GM21515 (cell line): ENCODE measurements around the gene PEX6.

Experiments used
- ATAC-seq: cut with Tn5 transposase; IDR thresholded peaks from one replicate; pipeline ENCODE4 v1.9.1; 2021; ENCODE audit not compliant: unreplicated experiment

PEX6 gene

DNA sequence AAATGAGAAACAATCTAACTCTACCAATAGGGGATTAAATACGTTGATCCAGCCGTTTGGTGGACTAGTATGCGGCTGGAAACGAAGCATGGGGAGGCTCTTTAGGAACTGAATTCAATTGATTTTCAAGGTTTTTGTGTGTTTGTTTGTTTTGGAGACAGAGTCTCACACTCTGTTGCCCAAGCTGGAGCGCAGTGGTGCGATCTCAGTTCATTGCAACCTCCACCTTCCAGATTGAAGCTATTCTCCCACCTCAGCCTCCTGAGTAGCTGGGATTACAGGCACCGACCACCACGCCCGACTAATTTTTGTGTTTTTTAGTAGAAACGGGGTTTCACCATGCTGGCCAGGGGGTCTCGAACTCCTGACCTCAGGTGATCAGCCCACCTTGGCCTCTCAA lies 42.6 kb downstream of the PEX6 start:
- no peak for ATAC-seq

DNA sequence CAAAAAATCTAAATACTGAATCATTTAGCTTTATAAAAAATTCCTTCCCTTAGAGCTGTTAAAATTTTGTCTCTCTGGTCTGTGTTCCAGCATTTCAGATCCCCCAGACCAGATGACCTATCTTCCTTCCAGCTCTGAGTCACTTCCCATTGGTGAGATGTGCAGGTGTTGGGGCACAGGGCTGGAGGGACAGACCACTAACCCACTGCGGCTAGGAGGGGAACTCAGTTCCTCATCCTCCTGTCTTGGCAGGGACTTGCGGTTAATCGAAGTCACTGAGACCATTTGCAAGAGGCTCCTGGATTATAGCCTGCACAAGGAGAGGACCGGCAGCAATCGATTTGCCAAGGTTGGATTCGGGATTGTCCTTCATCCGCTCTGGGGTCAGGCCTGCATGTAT lies 43.7 kb downstream of the PEX6 start:
- ATAC-seq: no peak

GRCh38 chr6:42933205-42933604 lies 45.8 kb downstream of the PEX6 start:
- ATAC-seq: no peak

DNA sequence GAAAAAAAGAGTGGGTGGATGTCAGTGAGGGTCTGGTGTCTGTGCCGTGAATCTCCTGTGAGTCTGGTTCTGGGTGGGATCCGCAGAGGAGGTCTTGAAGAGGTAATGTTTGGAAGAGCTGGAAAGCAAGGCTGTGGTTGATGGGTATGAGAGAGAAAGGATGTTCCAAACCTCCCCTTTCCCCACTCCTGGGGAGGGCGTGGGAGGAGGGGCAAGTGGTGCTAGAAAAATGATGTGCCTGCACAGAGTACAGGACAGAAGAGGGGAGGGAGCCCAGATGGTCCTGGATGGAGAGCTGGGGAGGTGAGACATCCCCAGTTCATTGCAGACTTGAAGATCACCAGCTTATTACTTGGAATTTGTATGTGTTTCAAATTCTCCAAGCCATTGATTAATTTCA lies 46.6 kb downstream of the PEX6 start:
- no peak for ATAC-seq

DNA sequence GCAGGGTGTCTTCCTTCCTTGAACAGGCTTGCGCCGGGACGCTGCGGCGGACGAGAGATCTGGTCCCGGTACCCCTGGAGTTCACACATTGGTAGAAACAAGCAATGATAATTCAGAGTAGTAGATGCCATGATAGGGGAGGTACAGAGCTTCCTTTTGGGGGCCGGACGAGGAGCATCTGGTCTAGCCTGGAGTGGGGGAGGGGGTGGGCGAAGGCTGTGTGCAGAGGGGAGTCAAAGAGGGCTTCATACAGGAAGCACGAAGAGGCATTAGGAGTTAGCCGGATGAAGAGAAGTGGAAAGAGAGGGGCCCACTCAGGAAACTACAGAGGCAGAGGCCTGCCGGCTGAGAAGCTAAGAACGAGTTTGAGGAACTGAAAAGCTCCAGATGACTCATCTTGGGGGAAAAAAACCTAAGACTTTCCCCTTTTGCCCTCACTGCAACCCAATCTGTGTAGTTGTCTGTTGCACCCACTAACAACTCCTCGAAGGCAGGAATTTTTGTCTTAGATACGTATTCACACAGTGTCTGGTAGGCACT lies 49.1 kb downstream of the PEX6 start:
- peak; percentile 49 for ATAC-seq

GRCh38 chr6:42928986-42929820 lies 49.8 kb downstream of the PEX6 start, which contains the start of gene CNPY3:
TSS of gene CNPY3 (plus strand) at chr6:42929480. CDS start at chr6:42929571, 91 bp downstream.
- ATAC-seq: peak; percentile 67

DNA sequence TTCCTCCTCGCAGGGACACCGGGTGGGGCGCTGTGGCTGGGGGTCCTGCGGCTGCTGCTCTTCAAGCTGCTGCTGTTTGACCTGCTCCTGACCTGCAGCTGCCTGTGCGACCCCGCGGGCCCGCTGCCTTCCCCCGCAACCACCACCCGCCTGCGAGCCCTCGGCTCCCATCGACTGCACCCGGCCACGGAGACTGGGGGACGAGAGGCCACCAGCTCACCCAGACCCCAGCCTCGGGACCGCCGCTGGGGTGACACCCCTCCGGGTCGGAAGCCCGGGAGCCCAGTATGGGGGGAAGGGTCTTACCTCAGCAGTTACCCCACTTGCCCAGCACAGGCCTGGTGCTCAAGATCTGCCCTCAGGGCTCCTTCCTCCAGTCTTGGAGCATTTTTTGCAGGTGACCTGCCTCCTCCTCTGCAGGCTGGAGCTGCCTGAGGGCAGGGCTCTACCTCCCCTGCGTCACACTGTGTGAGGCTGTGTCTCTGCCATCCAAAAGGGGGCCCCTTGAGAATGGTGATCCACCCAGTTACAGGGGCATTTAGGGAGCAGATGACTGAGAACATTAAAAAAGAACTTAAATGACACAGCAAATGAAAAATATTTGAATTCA lies 53.6 kb downstream of the PEX6 start:
- no peak for ATAC-seq

DNA sequence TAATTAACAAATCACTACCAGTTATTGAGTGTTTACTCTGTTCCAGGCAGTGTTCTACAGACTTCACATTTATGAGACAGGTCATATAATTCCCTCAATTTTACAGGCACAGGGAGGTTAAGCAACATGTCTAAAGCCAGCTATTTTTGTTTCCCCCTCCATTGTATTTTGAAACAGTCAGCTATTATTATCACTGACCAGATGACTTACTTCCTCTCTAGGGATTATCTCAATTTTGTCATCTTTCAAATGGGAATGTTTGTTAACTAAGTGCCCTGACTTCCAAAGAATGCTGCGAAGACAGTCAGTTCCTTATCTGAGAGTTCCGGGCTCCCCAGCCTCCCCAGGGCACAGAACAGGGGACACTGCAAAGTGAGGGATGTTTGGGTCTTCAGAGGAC lies 55.3 kb downstream of the PEX6 start:
- no peak for ATAC-seq

DNA sequence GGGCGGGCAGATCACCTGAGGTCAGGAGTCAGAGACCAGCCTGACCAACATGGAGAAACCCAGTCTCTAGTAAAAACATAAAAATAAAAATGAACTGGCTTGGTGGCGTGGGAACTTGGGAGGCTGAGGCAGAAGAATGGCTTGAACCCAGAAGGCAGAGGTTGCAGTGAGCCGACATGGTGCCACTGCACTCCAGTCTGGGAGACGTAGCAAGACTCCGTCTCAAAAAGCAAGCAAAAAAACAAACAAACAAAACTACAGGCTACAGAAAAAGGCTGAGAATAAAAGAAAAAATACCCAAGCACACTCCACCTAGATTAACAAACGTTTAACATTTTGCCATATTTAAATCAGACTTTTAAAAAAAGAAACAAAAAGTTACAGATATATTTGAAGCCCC lies 57.2 kb downstream of the PEX6 start:
- ATAC-seq: no peak

DNA sequence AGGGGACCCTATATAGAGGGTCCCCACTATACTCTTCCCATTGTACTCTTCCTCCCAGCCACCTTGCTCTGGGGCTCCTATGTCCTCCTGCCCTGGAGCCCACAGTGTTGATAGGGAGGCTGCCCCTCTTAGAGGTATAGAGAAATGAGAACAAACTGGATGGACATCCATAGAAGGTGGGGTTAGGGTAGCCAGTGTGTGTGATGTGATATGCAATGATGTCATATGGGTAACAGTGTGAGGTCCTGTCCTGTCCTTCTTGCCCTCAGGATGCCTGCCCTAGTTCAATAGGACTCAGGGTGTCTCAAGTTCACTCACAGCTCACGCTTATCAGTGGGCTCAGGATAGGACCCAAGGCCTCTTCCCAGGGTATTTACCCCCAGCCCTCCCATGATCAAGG lies 62.7 kb downstream of the PEX6 start:
- no peak for ATAC-seq

- no peak for ATAC-seq
These were observed 63.2 kb downstream of the PEX6 start, which contains the start of gene PTCRA for GRCh38 chr6:42915732-42916131. TSS of gene PTCRA (plus strand) at chr6:42916053. CDS start at chr6:42916070, 17 bp downstream.

- ATAC-seq: no peak
These were observed 64.4 kb downstream of the PEX6 start for GRCh38 chr6:42914546-42914945.
